Lower leg skin (tissue), 4 donors: ENCODE data around the gene CHL1. TPM values are rescaled to one million over a fixed set of nuclear protein-coding genes. Genes with fewer than 3 reads are reported as not detected.

Experiments used
- DNase-seq, 2 donors: peaks; one replicate each; pipeline ENCODE4 v3.0.0-alpha.2; 2019; ENCODE audit warnings: low spot score in 2 of 2
- H3K4me3 ChIP-seq: fragments of 200-600 bp; sonication (generic); 2 replicates; pipeline ENCODE4 v1.5.1; 2017; ENCODE audit warnings: mild to moderate bottlenecking, low read depth; ENCODE audit not compliant: poor library complexity, severe bottlenecking
- CTCF ChIP-seq, 3 donors: fragments of 450-650 bp; IDR thresholded peaks; one replicate each; pipeline ENCODE4 v1.5.1; 2016; ENCODE audit warnings: antibody characterized with exemption in 3 of 3, mild to moderate bottlenecking in 3 of 3, moderate library complexity in 2 of 3
- POLR2A ChIP-seq, 2 donors: fragments of 450-650 bp; IDR thresholded peaks; one replicate each; pipeline ENCODE4 v1.6.1; 2016 to 2017; ENCODE audit warnings: antibody characterized with exemption in 2 of 2, mild to moderate bottlenecking in 1 of 2, moderate library complexity in 1 of 2
- WGBS, 2 donors: methylation state at CpG; one replicate each; pipeline ENCODE4 v1.1.5; 2018; 5-methylcytosine and 5-hydroxymethylcytosine counted together
- intact Hi-C: fragments of 100-400 bp; cut with DNase I; formaldehyde crosslinking; loops from one replicate; pipeline ENCODE4 v1.15.0; 2023; ENCODE audit warnings: low total_unique reads
- total RNA-seq, 4 donors: library from RNA; depleted of rRNA; stranded (reverse); fragments of >200 nt; gene quantifications; one replicate each; pipeline ENCODE4 v1.1.0, GENCODE V29; 2016

CHL1 gene
- total RNA-seq, 4 donors from 2014 or later, result 32.7 to 53.1 (median 42.9) TPM

DNA sequence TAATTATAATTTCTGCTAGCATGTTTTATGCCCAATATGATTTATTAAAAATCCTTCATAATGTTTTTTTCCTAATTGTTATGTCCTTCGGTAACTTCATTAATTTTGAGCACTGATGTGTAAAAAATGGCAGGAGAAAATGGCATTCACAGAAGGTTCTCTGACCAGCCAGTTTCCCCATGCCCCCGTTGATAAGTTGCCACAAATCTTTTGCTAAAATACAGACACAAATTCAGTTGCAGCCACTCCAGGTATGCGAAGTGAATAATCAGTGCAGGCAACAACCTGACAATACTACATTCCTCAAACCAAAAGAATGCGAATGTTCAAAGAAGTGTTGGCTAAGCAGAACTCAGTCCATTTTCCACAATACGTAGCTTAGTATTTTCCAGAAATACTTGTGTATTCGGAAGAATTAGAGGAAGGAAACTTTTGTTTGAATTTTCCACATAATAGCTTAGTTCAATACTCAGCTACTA lies 32.7 kb downstream of the CHL1 start:
- TF ChIP-seq CTCF (IDR thresholded peaks at IDR 0.05) (no peak), POLR2A (IDR thresholded peaks at IDR 0.05) (no peak)

DNA sequence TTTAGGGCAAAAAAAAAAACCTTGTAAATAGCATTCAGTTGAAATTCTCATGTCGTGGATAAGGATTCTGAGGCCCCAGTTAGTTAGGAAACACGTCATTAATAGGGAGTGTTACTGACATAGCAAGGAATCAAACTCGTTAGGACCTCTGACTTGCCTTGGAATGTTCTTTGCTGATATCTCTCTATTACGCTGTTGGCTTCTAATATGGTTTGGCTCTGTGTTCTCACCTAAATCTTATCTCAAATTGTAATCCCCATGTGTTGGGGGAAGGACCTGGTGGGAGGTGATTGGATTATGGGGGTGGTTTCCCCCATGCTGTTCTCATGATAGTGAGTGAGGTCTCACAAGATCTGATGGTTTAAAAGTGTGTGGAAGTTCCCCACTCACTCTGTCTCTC lies 40.3 kb downstream of the CHL1 start:
- intact Hi-C loops, result no loop called here
- WGBS, 2 donors, result 74 to 83% methylated on average over 4 of the region's 4 CpGs
- DNase-seq, result no peak
- no peak for TF ChIP-seq CTCF (IDR thresholded peaks at IDR 0.05)
- no peak for TF ChIP-seq POLR2A (IDR thresholded peaks at IDR 0.05)
- no peak overlapping the region for H3K4me3 ChIP-seq

More for the DNA sequence above, 32.7 kb downstream of the CHL1 start:
- 39 to 54% methylated on average over 6 of the region's 6 CpGs for WGBS, 2 donors
- no peak for DNase-seq
- no peak overlapping the region for H3K4me3 ChIP-seq
- intact Hi-C loops, result no loop called here

DNA sequence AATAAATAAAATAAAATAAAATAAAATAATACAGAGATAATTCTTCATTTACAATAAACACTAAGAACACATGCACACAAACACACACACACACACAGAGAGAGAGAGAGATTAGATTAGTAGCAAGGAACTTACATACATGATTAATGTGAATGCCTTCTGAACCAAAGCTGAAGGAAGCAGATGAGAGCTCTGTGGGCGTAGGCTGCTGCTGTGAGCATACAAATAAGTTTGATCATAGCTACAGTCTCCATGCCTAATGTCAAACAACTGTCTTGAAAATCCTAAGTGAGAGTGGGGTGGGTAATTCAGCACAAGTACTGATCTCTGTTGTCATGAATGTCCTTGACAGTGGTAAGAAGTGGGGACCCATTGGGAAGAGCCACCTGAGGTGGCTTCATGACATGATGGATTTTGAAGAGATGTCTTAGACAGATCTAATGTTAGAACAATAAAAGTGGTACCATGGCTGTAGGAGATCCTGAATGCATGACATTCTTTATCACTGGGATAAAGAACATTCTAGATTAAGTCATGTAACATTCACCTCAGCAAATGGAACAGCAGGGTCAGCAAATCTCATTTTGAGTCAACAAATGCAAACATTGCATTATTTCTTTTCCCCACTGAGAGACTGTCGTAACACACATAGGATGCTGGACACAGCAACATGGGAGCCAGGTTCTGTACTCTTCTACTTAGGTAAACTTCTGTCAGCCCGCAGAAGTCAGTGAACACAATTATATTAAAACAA lies 46.2 kb downstream of the CHL1 start:
- no peak for DNase-seq
- intact Hi-C loops, result no loop called here
- TF ChIP-seq POLR2A (IDR thresholded peaks at IDR 0.05) (no peak), CTCF (IDR thresholded peaks at IDR 0.05) (no peak)
- WGBS, 2 donors, result 80 to 88% methylated on average over 3 of the region's 3 CpGs
- H3K4me3 ChIP-seq, result no peak overlapping the region

DNA sequence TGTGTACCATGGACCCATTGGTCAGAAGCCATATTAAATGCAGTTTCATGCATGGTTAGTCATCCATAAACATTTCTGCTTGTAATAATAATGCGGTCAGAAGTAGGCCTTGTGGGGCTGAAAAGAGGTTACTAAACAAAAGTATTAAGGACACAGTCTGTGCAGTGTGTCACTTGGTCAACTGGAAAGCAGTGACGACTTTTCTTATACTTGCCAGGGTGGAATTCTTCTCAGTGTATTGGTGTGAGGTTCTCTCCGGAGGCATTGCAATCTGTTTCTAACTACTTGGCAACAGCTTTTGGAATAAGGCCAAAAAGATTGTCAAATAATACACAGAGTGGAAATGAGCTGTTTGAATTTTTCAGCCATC lies 46.8 kb downstream of the CHL1 start:
- H3K4me3 ChIP-seq, result no peak overlapping the region
- intact Hi-C loops, result no loop called here
- TF ChIP-seq POLR2A (IDR thresholded peaks at IDR 0.05) (no peak), CTCF (IDR thresholded peaks at IDR 0.05) (no peak)
- no peak for DNase-seq
- 30 to 36% methylated on average over 3 of the region's 3 CpGs for WGBS, 2 donors

GRCh38 chr3:244041-244440 lies 47.5 kb downstream of the CHL1 start:
- H3K4me3 ChIP-seq, result no peak overlapping the region
- 91% methylated on average over 9 of the region's 9 CpGs for WGBS, 2 donors
- DNase-seq, result no peak
- intact Hi-C loops, result no loop called here
- TF ChIP-seq CTCF (IDR thresholded peaks at IDR 0.05) (no peak), POLR2A (IDR thresholded peaks at IDR 0.05) (no peak)

GRCh38 chr3:247916-248315 lies 51.4 kb downstream of the CHL1 start:
- intact Hi-C loops, result no loop called here
- 82 to 87% methylated on average over 1 of the region's 1 CpG for WGBS, 2 donors

More at GRCh38 chr3:247916-248315, 51.4 kb downstream of the CHL1 start:
- DNase-seq, result no peak
- TF ChIP-seq POLR2A (IDR thresholded peaks at IDR 0.05) (no peak), CTCF (IDR thresholded peaks at IDR 0.05) (no peak)
- H3K4me3 ChIP-seq, result no peak overlapping the region
